Fibroblast of pulmonary artery (primary cell): Measurements from ENCODE around the gene LIPH.
"Not testable (repeated sequence)": the region's sequence is repeated elsewhere in the genome, so short reads cannot be mapped to it uniquely, and the experiment has no call there.

Source experiments
- DNase-seq: peaks from one replicate; pipeline ENCODE4 v3.0.0-alpha.2; 2010; ENCODE audit warnings: low read depth
- H3K4me3 ChIP-seq: replicated peaks from 2 replicates; pipeline ENCODE4 v1.5.1; 2011; ENCODE audit warnings: low read depth, mild to moderate bottlenecking, control low read depth, low read length, moderate library complexity
- CTCF ChIP-seq: IDR thresholded peaks from 2 replicates; pipeline ENCODE4 v1.5.1; 2011; ENCODE audit warnings: mild to moderate bottlenecking, control low read depth, low read length, inconsistent platforms; ENCODE audit errors: missing control alignments

The LIPH gene

GRCh38 chr3:185484296-185484695 lies 68.1 kb downstream of the LIPH start:
- no peak overlapping the region for H3K4me3 ChIP-seq
- DNase-seq: no peak
- no peak for TF ChIP-seq CTCF

GRCh38 chr3:185479373-185479945 lies 72.9 kb downstream of the LIPH start:
- no peak for DNase-seq
- TF ChIP-seq CTCF: no peak
- no peak overlapping the region for H3K4me3 ChIP-seq

GRCh38 chr3:185477316-185477715 lies 75.1 kb downstream of the LIPH start:
- TF ChIP-seq CTCF: no peak
- DNase-seq: no peak
- no peak overlapping the region for H3K4me3 ChIP-seq

GRCh38 chr3:185474922-185475321 lies 77.5 kb downstream of the LIPH start:
- DNase-seq, H3K4me3 ChIP-seq: not testable (repeated sequence)

GRCh38 chr3:185473290-185473815 lies 79.0 kb downstream of the LIPH start:
- H3K4me3 ChIP-seq: no peak overlapping the region
- no peak for TF ChIP-seq CTCF
- no peak for DNase-seq

- no peak overlapping the region for H3K4me3 ChIP-seq
- TF ChIP-seq CTCF: no peak
- no peak for DNase-seq
These were observed 82.1 kb downstream of the LIPH start for GRCh38 chr3:185470323-185470722.

- no peak for DNase-seq
- TF ChIP-seq CTCF: no peak
- no peak overlapping the region for H3K4me3 ChIP-seq
These were observed 82.8 kb downstream of the LIPH start for GRCh38 chr3:185469542-185469941.

- H3K4me3 ChIP-seq, DNase-seq: not testable (repeated sequence)
These were observed 86.3 kb downstream of the LIPH start for GRCh38 chr3:185466123-185466522.
